GM23248 (cell line): ENCODE data around the gene CDH4. TPM values are rescaled to one million over a fixed set of nuclear protein-coding genes. Genes with fewer than 3 reads are reported as not detected.

Experiments
- DNase-seq: peaks from one replicate; pipeline ENCODE4 v3.0.0-alpha.2; 2015
- H2AFZ ChIP-seq: fragments of 200-600 bp; sonication (generic); 2 replicates; pipeline ENCODE4 v1.6.1; 2016; ENCODE audit warnings: antibody characterized with exemption
- H3F3A ChIP-seq: fragments of 200-600 bp; sonication (generic); 2 replicates; pipeline ENCODE4 v1.6.1; 2016; ENCODE audit warnings: mild to moderate bottlenecking, antibody characterized with exemption, mixed run types; ENCODE audit not compliant: insufficient read depth
- H3K27ac ChIP-seq: fragments of 200-600 bp; sonication (generic); 2 replicates; pipeline ENCODE4 v1.5.1; 2016; ENCODE audit warnings: mild to moderate bottlenecking
- H3K27me3 ChIP-seq: fragments of 200-600 bp; sonication (generic); replicated peaks from 2 replicates; pipeline ENCODE4 v1.6.1; 2016; ENCODE audit warnings: mild to moderate bottlenecking; ENCODE audit not compliant: insufficient read depth
- H3K36me3 ChIP-seq: fragments of 200-600 bp; sonication (generic); 2 replicates; pipeline ENCODE4 v1.6.1; 2016; ENCODE audit warnings: low read depth, mild to moderate bottlenecking
- H3K4me1 ChIP-seq: fragments of 200-600 bp; sonication (generic); 2 replicates; pipeline ENCODE4 v1.6.1; 2016; ENCODE audit warnings: mild to moderate bottlenecking; ENCODE audit not compliant: insufficient read depth
- H3K4me2 ChIP-seq: fragments of 200-600 bp; sonication (generic); one replicate; pipeline ENCODE4 v1.6.1; 2016; ENCODE audit warnings: mild to moderate bottlenecking; ENCODE audit not compliant: unreplicated experiment
- H3K4me3 ChIP-seq: fragments of 200-600 bp; sonication (generic); 2 replicates; pipeline ENCODE4 v1.5.1; 2016; ENCODE audit warnings: mild to moderate bottlenecking
- H3K79me2 ChIP-seq: fragments of 200-600 bp; sonication (generic); 2 replicates; pipeline ENCODE4 v1.6.1; 2016; ENCODE audit warnings: mild to moderate bottlenecking; ENCODE audit not compliant: insufficient read depth
- H3K9ac ChIP-seq: fragments of 200-600 bp; sonication (generic); 2 replicates; pipeline ENCODE4 v1.6.1; 2016; ENCODE audit warnings: mild to moderate bottlenecking
- H3K9me2 ChIP-seq: fragments of 200-600 bp; sonication (generic); 2 replicates; pipeline ENCODE4 v1.6.1; 2016; ENCODE audit warnings: mixed run types, mild to moderate bottlenecking, moderate library complexity; ENCODE audit not compliant: insufficient read depth
- H3K9me3 ChIP-seq: fragments of 200-600 bp; sonication (generic); one replicate; pipeline ENCODE4 v1.6.1; 2017; ENCODE audit warnings: low read depth
- H4K20me1 ChIP-seq: fragments of 200-600 bp; sonication (generic); 2 replicates; pipeline ENCODE4 v1.6.0; 2016; ENCODE audit not compliant: insufficient read depth
- EZH2 ChIP-seq: fragments of 200-600 bp; sonication (generic); IDR thresholded peaks from 2 replicates; pipeline ENCODE4 v1.6.1; 2018; ENCODE audit warnings: antibody characterized with exemption, mild to moderate bottlenecking; ENCODE audit not compliant: insufficient read depth, poor library complexity, severe bottlenecking
- EZH2phosphoT487 ChIP-seq: fragments of 200-600 bp; sonication (generic); IDR thresholded peaks from 2 replicates; pipeline ENCODE4 v1.6.1; 2018; ENCODE audit warnings: antibody characterized with exemption, moderate library complexity, mild to moderate bottlenecking, low read depth; ENCODE audit not compliant: insufficient read depth
- WGBS, 2 experiments: methylation state at CpG; one replicate each; pipeline ENCODE4 v1.1.6; 2015 to 2017; ENCODE audit warnings: low lambda C conversion rate in 2 of 2, low coverage in 1 of 2; ENCODE audit errors: missing lambda C conversion rate in 2 of 2; 5-methylcytosine and 5-hydroxymethylcytosine counted together
- in situ Hi-C: fragments of 300-500 bp; cut with MboI; formaldehyde crosslinking; loops from 2 replicates; pipeline ENCODE4 v1.15.0; 2020
- polyA plus RNA-seq: library from polyadenylated mRNA; unstranded; fragments of >200 nt; fragmentation: Nextera tagmentation; extraction: Ambion mirVana; gene quantifications from 2 replicates; pipeline ENCODE4 v1.2.1, GENCODE V29; 2016
- total RNA-seq: library from RNA; depleted of rRNA; stranded (reverse); fragments of >200 nt; shearing (Covaris generic); gene quantifications from 2 replicates; pipeline ENCODE4 v1.2.3, GENCODE V29; 2014

The CDH4 gene
- total and polyA plus RNA-seq, 2 experiments from 2014 or later, result 1.1 to 3.9 TPM

GRCh38 chr20:61888101-61888865 is 636.2 kb downstream of the CDH4 start:
- Histone ChIP-seq H3K27me3 (peaks cover 4% of the 10 kb centered on the region; the same call in 1 of the 2 replicates), H3K4me1 (no peaks in the 10 kb centered on the region), H3K9me2 (no peaks in the 10 kb centered on the region), H3K4me3 (no peak overlapping the region), H3K9me3 (no peaks in the 10 kb centered on the region), H3K36me3 (no peaks in the 10 kb centered on the region), H3K9ac (no peak overlapping the region), H3K4me2 (no peak overlapping the region), H4K20me1 (no peaks in the 10 kb centered on the region), H3K27ac (no peak overlapping the region), H2AFZ (no peak overlapping the region), H3F3A (no peaks in the 10 kb centered on the region), H3K79me2 (no peaks in the 10 kb centered on the region)
- WGBS, 2 experiments, result 58 to 61% methylated on average over 19 of the region's 19 CpGs
- in situ Hi-C loops, result loop anchor here (25.0 kb wide), 2 partner anchors 1676 to 1826 kb away; no protein-coding TSS in a partner anchor
- TF ChIP-seq EZH2phosphoT487, result no peak
- TF ChIP-seq EZH2, result no peak
- DNase-seq, result no peak

DNA sequence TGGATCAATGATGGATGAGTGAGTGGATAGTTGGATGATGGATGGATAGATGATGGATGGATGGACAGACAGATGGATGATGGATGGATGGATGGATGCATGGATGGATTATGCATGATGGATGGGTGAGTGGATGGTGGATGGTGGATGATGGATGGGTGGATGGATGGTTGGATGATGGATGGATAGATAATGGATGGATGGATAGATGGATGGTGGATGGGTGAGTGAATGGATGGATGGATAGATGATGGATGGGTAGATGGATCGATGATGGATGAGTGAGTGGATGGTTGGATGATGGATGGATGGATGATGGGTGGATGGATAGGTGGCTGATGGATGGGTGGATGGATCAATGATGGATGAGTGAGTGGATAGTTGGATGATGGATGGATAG is 637.6 kb downstream of the CDH4 start:
- no peak overlapping the region for H3K9ac ChIP-seq
- no peak overlapping the region for H3K4me3 ChIP-seq
- no peaks in the 10 kb centered on the region for H3F3A ChIP-seq
- 57 to 75% methylated on average over 1 of the region's 1 CpG for WGBS, 2 experiments
- H3K9me3 ChIP-seq, result no peaks in the 10 kb centered on the region
- no peaks in the 10 kb centered on the region for H3K79me2 ChIP-seq
- H2AFZ ChIP-seq, result no peak overlapping the region
- no peak overlapping the region for H3K27ac ChIP-seq
- H3K27me3 ChIP-seq, result no peaks in the 10 kb centered on the region
- no peaks in the 10 kb centered on the region for H4K20me1 ChIP-seq
- H3K36me3 ChIP-seq, result no peaks in the 10 kb centered on the region
- no peak for DNase-seq
- no peak overlapping the region for H3K4me2 ChIP-seq
- in situ Hi-C loops, result loop anchor here (25.0 kb wide), 2 partner anchors 1677 to 1827 kb away; no protein-coding TSS in a partner anchor
- no peaks in the 10 kb centered on the region for H3K9me2 ChIP-seq
- no peaks in the 10 kb centered on the region for H3K4me1 ChIP-seq
- no peak for TF ChIP-seq EZH2phosphoT487
- TF ChIP-seq EZH2, result no peak

DNA sequence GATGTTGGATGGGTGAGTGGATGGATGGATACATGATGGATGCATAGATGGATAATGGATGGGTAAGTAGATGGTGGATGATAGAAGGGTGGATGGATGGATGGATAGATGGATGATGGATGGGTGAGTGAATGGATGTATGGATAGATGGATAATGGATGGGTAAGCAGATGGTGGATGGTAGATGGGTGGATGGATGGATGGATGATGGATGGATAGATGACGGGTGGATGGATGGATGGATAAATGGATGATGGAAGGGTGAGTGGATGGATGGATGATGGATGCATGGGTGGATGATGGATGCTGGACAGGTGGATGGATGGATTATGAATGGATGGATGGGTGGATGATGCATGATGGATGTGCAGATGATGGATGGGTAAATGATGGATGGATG is 638.1 kb downstream of the CDH4 start:
- no peak for DNase-seq
- TF ChIP-seq EZH2phosphoT487, result no peak
- no peak for TF ChIP-seq EZH2
- no peak overlapping the region for H3K4me2 ChIP-seq
- 0 to 8% methylated on average over 1 of the region's 1 CpG for WGBS, 2 experiments
- no peak overlapping the region for H2AFZ ChIP-seq
- no peaks in the 10 kb centered on the region for H3K36me3 ChIP-seq
- in situ Hi-C loops, result loop anchor here (25.0 kb wide), 2 partner anchors 1678 to 1828 kb away; no protein-coding TSS in a partner anchor
- no peaks in the 10 kb centered on the region for H4K20me1 ChIP-seq
- H3K79me2 ChIP-seq, result no peaks in the 10 kb centered on the region
- H3K27ac ChIP-seq, result no peak overlapping the region
- H3F3A ChIP-seq, result no peaks in the 10 kb centered on the region
- H3K4me1 ChIP-seq, result no peaks in the 10 kb centered on the region
- no peak overlapping the region for H3K4me3 ChIP-seq
- no peak overlapping the region for H3K9ac ChIP-seq
- no peaks in the 10 kb centered on the region for H3K9me3 ChIP-seq
- H3K9me2 ChIP-seq, result no peaks in the 10 kb centered on the region
- no peaks in the 10 kb centered on the region for H3K27me3 ChIP-seq

- in situ Hi-C loops, result loop anchor here (25.0 kb wide), 2 partner anchors 1679 to 1829 kb away; no protein-coding TSS in a partner anchor
- Histone ChIP-seq H3K9me2 (no peaks in the 10 kb centered on the region), H3F3A (no peaks in the 10 kb centered on the region), H3K36me3 (no peaks in the 10 kb centered on the region), H3K4me1 (no peaks in the 10 kb centered on the region), H3K79me2 (no peaks in the 10 kb centered on the region), H3K9me3 (no peaks in the 10 kb centered on the region), H4K20me1 (no peaks in the 10 kb centered on the region), H3K4me2 (no peak overlapping the region), H3K27ac (no peak overlapping the region), H3K4me3 (no peak overlapping the region), H3K27me3 (no peaks in the 10 kb centered on the region), H2AFZ (no peak overlapping the region), H3K9ac (no peak overlapping the region)
- 44 to 50% methylated on average over 6 of the region's 6 CpGs for WGBS, 2 experiments
- no peak for TF ChIP-seq EZH2
- no peak for TF ChIP-seq EZH2phosphoT487
- DNase-seq, result no peak
Observed at GRCh38 chr20:61891476-61891875, 639.4 kb downstream of the CDH4 start.
